Nephron (organoid): Measurements from ENCODE around the gene MUC3A.
"Not testable (repeated sequence)": the region's sequence is repeated elsewhere in the genome, so short reads cannot be mapped to it uniquely, and the experiment has no call there.

Source experiments
- H3K27ac Mint-ChIP-seq, 3 experiments: 2 replicates each; pipeline ENCODE4 v1.8.0; 2020; ENCODE audit warnings: mixed read lengths in 3 of 3, mild to moderate bottlenecking in 2 of 3, moderate library complexity in 1 of 3
- H3K27me3 Mint-ChIP-seq: 2 replicates; pipeline ENCODE4 v1.8.0; 2021; ENCODE audit warnings: low read depth, mild to moderate bottlenecking, moderate library complexity, mixed read lengths
- H3K36me3 Mint-ChIP-seq: 2 replicates; pipeline ENCODE4 v1.8.0; 2020; ENCODE audit warnings: low read depth, mixed read lengths
- H3K4me1 Mint-ChIP-seq: 2 replicates; pipeline ENCODE4 v1.8.0; 2020; ENCODE audit warnings: mixed read lengths
- H3K4me3 Mint-ChIP-seq, 3 experiments: 2 replicates each; pipeline ENCODE4 v1.8.0; 2020; ENCODE audit warnings: mild to moderate bottlenecking in 3 of 3, mixed read lengths in 3 of 3, moderate library complexity in 2 of 3
- H3K9me3 Mint-ChIP-seq: 2 replicates; pipeline ENCODE4 v1.8.0; 2020; ENCODE audit warnings: mixed read lengths
- TF ChIP-seq, protein P1 (sequence below), 3 experiments: fragments of 200-600 bp; sonication (generic); IDR thresholded peaks; one replicate each; pipeline ENCODE4 v1.5.0; 2021; ENCODE audit warnings: antibody characterized with exemption in 3 of 3; ENCODE audit not compliant: unreplicated experiment in 3 of 3

Gene MUC3A

DNA sequence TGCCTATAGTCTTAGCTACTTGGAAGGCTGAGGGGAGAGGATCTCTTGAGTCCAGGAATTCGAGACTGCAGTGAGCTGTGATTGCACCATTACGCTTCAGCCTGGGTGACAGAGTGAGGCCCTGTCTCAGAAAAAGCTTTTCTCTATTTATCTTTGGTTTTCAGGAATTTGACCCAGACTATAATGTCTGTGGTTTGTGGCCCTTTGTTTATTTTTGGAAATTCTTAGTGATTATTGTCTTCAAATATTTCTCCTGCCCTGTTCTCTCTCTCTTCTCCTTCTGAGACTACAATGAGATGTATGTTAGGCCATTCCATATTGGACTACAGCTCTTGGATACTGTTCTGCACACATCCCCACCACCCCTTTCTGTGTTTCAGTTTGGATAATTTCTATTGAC, 24.7 kb downstream of the MUC3A start:
- Mint-ChIP-seq H3K36me3 (no peaks in the 10 kb centered on the region), H3K9me3 (peaks cover 7% of the 10 kb centered on the region), H3K27me3 (peaks cover 50% of the 10 kb centered on the region), H3K4me3 (no peak overlapping the region), H3K4me1 (no peaks in the 10 kb centered on the region), H3K27ac (no peak overlapping the region)
- TF ChIP-seq, protein P1, sequence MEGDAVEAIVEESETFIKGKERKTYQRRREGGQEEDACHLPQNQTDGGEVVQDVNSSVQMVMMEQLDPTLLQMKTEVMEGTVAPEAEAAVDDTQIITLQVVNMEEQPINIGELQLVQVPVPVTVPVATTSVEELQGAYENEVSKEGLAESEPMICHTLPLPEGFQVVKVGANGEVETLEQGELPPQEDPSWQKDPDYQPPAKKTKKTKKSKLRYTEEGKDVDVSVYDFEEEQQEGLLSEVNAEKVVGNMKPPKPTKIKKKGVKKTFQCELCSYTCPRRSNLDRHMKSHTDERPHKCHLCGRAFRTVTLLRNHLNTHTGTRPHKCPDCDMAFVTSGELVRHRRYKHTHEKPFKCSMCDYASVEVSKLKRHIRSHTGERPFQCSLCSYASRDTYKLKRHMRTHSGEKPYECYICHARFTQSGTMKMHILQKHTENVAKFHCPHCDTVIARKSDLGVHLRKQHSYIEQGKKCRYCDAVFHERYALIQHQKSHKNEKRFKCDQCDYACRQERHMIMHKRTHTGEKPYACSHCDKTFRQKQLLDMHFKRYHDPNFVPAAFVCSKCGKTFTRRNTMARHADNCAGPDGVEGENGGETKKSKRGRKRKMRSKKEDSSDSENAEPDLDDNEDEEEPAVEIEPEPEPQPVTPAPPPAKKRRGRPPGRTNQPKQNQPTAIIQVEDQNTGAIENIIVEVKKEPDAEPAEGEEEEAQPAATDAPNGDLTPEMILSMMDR (IDR thresholded peaks at IDR 0.05; ENCODE audit: unreplicated experiment in 3 of 3): no peak

DNA sequence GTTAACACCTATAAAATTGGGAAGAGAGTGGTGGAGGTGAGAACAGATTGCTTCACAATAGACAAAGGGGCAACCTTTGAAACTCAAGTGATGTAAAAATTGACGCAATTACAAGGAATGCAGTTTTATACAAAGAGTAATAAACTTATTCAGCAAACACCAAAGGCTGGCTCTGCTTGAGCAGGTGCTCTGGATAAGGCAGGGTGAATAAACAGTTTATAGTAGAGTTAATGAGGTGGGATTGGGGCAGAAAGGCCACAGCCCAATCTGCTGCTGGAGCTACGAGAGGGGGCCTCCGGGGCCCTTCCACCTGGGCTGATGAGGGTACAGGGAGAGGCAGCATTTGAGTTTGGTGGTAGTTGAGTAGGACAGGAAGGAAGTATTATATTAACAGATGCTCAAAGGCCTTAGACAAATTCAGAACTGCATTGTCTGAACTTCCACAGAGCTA, 26.1 kb downstream of the MUC3A start:
- no peak overlapping the region for H3K27ac Mint-ChIP-seq
- no peaks in the 10 kb centered on the region for H3K4me1 Mint-ChIP-seq
- no peaks in the 10 kb centered on the region for H3K36me3 Mint-ChIP-seq
- TF ChIP-seq, protein P1 (IDR thresholded peaks at IDR 0.05; ENCODE audit: unreplicated experiment in 3 of 3): no peak
- peaks cover 7% of the 10 kb centered on the region for H3K9me3 Mint-ChIP-seq
- no peak overlapping the region for H3K4me3 Mint-ChIP-seq
- H3K27me3 Mint-ChIP-seq: peaks cover 36% of the 10 kb centered on the region

DNA sequence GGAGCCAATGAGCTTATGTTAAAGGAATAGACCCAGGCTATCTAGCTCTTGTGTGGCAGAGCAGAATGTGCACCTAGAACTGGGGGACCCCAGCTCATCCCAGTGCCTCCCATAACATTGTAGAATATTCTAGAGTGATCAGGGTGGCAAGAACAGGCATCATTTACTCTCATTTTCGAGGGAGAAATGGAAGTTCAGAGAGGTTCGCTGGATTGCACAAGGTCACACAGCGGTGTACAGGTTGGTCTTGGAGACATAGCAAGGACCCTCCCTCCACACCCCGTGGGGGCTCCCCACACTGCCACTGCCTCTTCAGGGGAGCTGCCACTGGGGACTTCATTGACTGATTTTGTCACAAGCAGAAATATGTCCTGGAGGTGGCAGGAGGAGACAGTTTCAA, 29.0 kb downstream of the MUC3A start:
- TF ChIP-seq, protein P1 (IDR thresholded peaks at IDR 0.05; ENCODE audit: unreplicated experiment in 3 of 3): no peak
- Mint-ChIP-seq H3K27ac (no peak overlapping the region), H3K4me3 (no peak overlapping the region), H3K4me1 (no peaks in the 10 kb centered on the region), H3K9me3 (peaks cover 5% of the 10 kb centered on the region), H3K36me3 (no peaks in the 10 kb centered on the region), H3K27me3 (peaks cover 12% of the 10 kb centered on the region)

DNA sequence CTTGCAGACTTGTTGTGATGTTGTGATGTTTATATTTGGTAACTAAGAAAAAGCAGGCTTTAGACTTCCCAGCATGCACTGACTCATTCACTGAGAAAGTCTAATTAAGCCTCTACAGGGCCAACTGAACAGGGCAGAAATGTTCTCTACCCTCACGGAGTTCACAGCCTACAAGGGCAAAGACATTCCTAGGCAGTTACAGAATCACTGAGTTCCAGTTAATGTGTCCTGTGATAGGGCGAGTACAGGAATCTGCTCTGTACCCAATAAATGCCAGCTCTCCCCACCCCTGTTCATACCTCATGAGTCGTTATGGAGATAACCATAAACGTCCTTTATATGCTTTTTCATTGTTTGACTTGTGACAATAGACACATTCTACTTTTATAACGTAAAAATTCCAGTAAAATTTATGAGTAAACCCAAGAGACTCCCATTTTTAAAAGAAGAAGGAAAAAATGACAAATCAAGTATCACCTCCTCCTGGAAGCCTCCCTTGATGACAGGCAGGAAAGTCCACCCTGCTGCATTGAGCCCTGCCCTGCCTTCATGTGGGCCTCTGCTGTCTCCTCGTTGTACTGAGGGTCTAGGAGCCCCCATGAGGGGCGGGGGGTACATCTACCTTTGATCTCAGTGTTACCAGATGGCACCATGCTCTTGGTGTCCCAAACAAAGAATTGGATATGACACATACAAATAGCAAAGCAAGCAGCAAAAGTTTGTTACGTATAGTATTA, 34.3 kb downstream of the MUC3A start:
- peaks cover 11% of the 10 kb centered on the region for H3K27me3 Mint-ChIP-seq
- TF ChIP-seq, protein P1 (IDR thresholded peaks at IDR 0.05; ENCODE audit: unreplicated experiment in 3 of 3): no peak
- H3K27ac Mint-ChIP-seq: no peak overlapping the region
- no peaks in the 10 kb centered on the region for H3K4me1 Mint-ChIP-seq
- no peaks in the 10 kb centered on the region for H3K9me3 Mint-ChIP-seq
- H3K36me3 Mint-ChIP-seq: no peaks in the 10 kb centered on the region
- H3K4me3 Mint-ChIP-seq: no peak overlapping the region

DNA sequence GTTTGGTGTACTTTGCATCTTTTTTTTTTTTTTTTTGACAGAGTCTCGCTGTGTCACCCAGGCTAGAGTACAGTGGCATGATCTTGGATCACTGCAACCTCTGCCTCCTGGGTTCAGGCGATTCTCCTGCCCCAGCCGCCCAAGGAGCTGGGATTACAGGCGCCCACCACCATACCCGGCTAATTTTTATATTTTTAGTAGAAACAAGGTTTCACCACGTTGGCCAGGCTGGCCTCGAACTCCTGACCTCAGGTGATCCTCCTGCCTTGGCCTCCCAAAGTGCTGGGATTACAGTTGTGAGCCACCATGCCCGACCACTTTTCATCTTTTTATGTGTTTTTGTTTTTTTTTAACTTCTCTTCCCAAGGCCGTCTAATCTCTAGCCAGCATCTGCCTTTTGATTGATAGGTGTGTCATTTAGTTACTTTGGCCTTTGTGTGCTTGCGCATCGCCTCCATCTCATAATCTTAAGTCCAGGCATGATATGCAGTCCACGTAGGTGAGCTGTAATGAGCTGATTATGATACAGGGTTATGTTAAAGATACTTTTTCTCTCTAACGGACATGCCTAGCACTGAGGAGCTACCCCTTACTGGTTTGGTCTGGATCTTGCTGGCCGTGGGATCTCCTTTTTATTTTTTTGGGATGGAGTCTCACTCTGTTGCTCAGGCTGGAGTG, 35.0 kb downstream of the MUC3A start:
- H3K4me1 Mint-ChIP-seq, H3K27ac Mint-ChIP-seq, H3K9me3 Mint-ChIP-seq, H3K36me3 Mint-ChIP-seq, H3K4me3 Mint-ChIP-seq: not testable (repeated sequence)
- peaks cover 11% of the 10 kb centered on the region for H3K27me3 Mint-ChIP-seq

DNA sequence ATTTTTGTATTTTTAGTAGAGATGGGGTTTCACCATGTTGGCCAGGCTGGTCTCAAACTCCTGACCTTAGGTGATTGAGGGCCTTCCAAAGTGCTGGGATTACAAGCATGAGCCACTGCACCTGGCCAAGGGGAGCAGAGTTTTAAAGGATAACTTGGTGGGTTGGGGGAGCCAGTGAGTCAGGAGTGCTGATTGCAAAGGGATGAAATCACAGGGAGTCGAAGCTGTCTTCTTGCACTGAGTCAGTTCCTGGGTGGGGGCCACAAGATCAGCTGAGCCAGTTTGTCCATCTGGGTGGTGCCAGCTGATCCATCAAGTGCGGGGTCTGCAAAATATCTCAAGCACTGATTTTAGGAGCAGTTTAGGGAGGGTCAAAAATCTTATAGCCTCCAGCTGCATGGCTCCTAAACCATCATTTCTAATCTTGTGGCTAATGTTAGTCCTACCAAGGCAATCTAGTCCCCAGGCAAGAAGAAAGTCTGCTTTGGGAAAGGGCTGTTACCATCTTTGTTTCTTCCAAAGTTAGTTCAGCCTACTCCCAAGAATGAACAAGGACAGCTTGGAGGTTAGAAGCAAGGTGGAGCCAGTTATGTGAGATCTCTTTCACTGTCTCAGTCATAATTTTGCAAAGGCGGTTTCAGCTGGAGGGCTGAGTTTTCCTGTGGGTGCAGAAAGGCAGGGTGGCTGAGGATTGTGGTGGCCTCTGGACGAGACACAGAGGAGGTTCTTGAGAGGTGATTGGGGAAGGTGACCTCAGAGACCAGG, 35.9 kb downstream of the MUC3A start:
- not testable (repeated sequence) for H3K4me1 Mint-ChIP-seq, H3K4me3 Mint-ChIP-seq, H3K36me3 Mint-ChIP-seq, H3K9me3 Mint-ChIP-seq, H3K27ac Mint-ChIP-seq
- peaks cover 11% of the 10 kb centered on the region for H3K27me3 Mint-ChIP-seq
